NOMO-1 treated with dmso at 0.1 percent for 144 hours (cell line): Measurements from ENCODE around the gene PDE11A.
"Not testable (repeated sequence)": the region's sequence is repeated elsewhere in the genome, so short reads cannot be mapped to it uniquely, and the experiment has no call there.

Source experiments
- DNase-seq: peaks from one replicate; lab custom pipeline; 2025; ENCODE audit not compliant: unreplicated experiment; lab: John Stamatoyannopoulos, UW

Gene PDE11A

GRCh38 chr2:177886824-177887223 lies 185.8 kb downstream of the PDE11A start:
- no peak for DNase-seq

DNA sequence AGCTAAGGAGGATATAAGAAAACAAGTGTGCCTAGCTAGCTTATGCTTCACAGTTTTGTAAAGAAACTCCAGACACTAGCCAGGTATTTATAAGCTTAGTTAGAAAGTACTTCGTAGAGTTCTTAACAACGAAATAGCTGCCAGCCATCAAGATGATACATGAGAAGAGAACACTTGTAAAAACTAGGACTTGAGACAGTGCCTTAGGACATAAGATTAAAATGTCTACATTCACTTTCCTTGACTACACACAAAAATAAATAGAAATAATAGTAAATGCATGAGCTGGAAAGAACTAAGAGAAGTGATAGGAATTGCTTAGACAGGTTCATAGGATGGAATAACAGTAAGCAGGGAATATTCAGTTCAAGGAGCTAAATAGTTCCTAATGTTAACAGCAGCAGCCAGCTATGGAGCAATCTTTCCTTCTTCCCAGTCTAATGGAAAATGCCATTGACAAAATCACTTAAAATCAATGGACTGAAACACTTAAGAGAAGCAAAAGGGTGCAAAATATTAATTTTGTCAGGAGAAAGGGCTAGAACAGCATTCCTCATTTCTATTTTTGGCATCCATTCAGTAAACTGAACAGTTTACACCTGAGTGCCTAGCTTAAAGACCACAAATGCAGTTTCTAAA lies 186.6 kb downstream of the PDE11A start:
- no peak for DNase-seq

GRCh38 chr2:177883177-177883576 lies 189.4 kb downstream of the PDE11A start:
- DNase-seq, result no peak

GRCh38 chr2:177882501-177882900 lies 190.1 kb downstream of the PDE11A start:
- DNase-seq, result no peak

- DNase-seq, result no peak
These were observed 190.7 kb downstream of the PDE11A start for GRCh38 chr2:177881921-177882320.

GRCh38 chr2:177881008-177881747 lies 191.4 kb downstream of the PDE11A start:
- no peak for DNase-seq

GRCh38 chr2:177880285-177880684 lies 192.3 kb downstream of the PDE11A start:
- DNase-seq, result no peak

DNA sequence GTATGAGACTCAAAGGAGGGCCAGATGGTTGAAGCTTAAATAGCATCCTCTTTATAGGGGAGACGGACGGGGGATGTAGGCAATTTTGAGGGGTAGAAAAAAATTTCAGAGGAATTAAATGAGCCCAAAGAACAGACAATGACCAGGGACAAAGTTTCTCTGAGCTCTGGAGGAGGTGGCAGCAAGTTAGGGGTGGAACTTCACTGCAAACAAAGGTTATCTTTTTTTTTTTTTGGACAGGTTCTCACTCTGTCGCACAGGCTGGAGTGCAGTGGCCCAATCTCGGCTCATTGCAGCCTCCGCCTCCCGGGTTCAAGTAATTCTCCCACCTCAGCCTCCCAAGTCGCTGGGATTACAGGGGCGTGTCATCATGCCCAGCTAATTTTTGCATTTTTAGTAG lies 195.6 kb downstream of the PDE11A start:
- DNase-seq, result no peak

DNA sequence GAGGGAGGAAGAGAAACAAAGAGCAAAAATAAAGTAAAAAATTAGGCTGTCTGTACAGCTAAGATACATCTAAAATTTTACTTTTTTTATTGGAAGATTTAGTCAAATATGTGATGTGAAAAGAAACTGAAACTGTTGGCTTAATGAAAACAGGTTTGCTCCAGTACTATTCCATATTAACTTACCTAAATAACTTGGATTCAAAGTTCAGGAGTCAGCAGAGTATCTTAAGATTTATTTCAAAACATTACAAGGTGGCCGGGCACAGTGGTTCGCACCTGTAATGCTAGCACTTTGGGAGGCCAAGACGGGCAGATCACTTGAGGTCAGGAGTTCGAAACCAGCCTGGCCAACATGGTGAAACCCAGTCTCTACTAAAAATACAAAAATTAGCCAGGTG lies 197.9 kb downstream of the PDE11A start:
- no peak for DNase-seq

DNA sequence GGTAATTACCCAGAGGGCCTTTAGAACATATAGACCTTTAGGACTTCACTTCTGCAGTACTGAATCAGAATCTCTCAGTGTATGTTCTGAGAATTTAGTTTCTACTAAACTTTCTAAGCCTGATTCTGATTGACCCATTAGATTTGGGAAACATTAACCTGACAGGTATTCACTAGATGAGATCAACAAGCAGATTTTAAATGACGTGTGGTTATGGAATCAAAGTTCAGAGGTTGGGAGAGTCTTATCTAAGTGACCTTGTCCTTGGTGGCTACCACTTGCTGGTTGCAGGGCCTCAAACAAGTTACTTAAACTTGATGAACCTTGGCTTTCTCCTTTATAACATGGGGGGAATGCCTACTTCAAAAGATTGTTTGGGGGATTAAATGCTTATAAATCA lies 198.7 kb downstream of the PDE11A start:
- no peak for DNase-seq

- no peak for DNase-seq
These were observed 200.3 kb downstream of the PDE11A start for GRCh38 chr2:177872286-177872685.

GRCh38 chr2:177869912-177870311 lies 202.7 kb downstream of the PDE11A start:
- DNase-seq, result no peak

DNA sequence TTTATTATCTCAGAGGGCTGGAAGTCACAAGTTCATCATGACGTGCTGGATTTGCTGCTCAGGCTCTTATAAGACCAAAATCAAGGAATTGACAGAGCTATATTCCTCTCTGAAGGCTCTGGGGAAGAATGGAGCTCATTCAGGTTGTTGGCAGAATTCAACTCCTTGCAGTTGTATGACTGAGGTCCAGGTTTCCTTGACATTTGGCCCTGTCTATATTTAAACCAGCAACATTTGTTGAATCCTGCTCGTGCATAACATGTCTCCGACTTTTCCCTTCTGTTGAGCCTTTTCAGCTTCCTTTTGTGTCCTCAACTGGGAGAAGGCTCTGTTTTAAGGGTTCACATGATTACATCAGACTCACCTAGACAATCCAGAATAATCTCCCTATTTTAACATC lies 203.4 kb downstream of the PDE11A start:
- no peak for DNase-seq

- no peak for DNase-seq
These were observed 203.8 kb downstream of the PDE11A start for GRCh38 chr2:177868806-177869205.

DNA sequence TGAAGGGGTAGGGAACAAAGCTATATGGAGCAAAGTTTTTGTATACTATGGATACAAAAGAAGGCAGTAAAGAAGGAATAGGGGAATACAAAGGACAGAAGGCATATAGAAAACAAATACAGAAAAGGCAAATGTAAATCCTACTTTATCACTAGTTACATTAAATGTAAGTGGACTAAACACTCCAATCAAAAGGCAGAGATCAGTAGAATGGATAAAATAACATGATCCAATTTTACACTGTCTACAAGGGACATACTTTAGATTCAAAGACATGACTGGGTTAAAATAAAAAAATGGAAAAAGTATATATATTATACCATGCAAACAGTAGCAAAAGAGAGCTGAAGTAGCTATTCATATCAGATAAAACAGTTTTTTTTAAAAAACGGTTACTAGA lies 215.0 kb downstream of the PDE11A start:
- no peak for DNase-seq

GRCh38 chr2:177852389-177852788 lies 220.2 kb downstream of the PDE11A start:
- DNase-seq, result no peak

DNA sequence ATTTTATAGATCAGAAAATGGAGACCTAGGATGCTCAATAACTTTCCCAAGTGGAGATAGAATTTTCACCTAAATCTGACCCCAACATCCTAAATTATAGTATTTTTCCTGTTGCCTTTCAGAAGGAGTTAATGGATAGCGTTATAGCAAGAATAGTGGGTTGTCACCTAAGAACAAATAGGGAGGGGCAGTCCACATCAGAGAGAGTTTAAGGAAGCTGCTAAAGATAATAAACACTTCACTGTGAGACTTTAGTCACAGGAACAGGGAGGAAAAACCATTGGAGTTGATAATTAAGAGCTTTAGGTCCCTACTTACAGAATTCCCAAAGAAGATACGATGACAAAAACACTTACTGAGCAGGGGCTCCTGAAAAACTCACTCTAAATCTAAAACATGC lies 229.4 kb downstream of the PDE11A start:
- DNase-seq, result no peak

DNA sequence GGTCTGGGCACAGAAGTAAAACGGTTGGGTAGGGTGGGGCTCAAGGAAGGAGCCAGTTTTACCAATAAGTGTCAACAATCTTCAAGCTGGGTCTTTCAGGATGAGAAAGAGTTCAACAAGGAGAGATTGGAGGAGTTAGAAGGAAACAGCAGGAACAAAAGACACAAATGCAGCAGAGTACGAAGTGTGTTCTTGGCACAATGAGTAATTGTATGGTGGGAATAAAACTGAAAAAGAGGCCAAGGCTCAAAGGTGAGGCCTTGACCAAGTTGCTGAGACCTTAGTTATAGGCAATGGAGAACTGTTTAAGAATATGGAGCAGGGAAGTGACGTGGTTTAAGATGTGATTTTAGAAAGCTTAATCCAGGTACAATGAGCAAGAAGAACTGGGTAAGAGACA lies 230.3 kb downstream of the PDE11A start:
- DNase-seq, result no peak

DNA sequence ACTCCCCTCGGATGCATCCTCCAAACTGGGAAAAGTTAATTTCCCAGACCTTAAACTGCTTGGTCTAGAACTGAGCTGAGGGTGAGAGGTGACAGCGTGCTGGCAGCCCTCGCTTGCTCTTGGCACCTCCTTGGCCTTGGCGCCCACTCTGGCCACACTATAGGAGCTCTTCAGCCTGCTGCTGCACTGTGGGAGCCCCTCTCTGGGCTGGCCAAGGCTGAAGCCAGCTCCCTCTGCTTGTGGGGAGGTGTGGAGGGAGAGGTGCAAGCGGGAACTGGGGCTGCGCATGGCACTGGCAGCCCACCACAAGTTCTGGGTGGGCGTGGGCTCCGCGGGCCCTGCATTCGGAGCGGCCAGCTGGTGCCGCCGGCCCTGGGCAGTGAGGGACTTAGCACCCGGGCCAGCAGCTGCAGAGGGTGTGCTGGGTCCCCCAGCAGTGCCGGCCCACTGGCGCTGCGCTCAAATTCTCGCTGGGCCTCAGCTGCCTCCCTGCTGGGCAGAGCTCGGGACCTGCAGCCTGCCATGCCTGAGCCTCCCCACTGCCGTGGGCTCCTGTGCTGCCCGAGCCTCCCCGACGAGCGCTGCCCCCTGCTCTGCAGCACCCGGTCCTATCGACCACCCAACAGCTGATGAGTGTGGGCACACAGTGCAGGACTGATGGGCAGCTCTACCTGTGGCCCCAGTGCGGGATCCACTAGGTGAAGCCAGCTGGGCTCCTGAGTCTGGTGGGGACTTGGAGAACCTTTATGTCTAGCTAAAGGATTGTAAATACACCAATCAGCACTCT lies 237.0 kb downstream of the PDE11A start:
- DNase-seq, result not testable (repeated sequence)

GRCh38 chr2:177832611-177833433 lies 239.8 kb downstream of the PDE11A start:
- no peak for DNase-seq

DNA sequence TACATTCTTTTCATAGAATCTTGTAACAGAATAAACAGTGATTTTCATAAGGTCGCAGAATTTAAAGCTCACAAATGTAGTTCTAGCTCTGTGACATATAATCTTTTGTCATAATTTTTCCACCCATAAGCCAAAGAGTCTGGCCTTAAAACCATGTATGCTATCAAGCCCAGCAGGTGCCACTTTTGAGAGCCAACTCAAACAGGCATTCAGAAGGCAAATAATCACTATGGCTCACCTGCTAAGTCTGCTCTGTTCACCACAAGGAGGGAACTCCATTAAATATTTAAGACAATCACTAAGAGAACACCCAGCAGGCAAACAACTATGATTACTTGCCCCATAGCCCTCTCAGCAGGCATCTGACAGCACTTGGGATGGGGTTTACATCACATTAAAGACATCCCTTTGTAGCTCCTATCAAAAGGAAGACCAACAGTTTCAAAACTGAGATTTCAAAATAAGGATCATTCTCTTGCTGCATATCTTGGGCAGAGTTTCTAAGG lies 241.6 kb downstream of the PDE11A start:
- DNase-seq, result no peak
